GM11168 (cell line): ENCODE measurements around the gene PTPRF.

Experiments
- in situ Hi-C: fragments of 300-500 bp; cut with MboI; formaldehyde crosslinking; loops from one replicate; pipeline ENCODE4 v1.12.0; 2022; ENCODE audit warnings: low sequenced_read_pairs; ENCODE audit not compliant: unreplicated experiment

PTPRF gene

GRCh38 chr1:43549394-43549793 lies 18.7 kb downstream of the PTPRF start:
- in situ Hi-C loops, result loop anchor here (10.0 kb wide), 1 partner anchor 385 kb away; the partner anchor contains the start of gene ARTN

GRCh38 chr1:43549921-43550597 lies 19.4 kb downstream of the PTPRF start:
- in situ Hi-C loops, result loop anchor here (10.0 kb wide), 1 partner anchor 385 kb away; the partner anchor contains the start of gene ARTN

- in situ Hi-C loops, result no loop called here
Observed at GRCh38 chr1:43550598-43551246, 20.0 kb downstream of the PTPRF start.

GRCh38 chr1:43551396-43551888 lies 20.8 kb downstream of the PTPRF start:
- in situ Hi-C loops, result no loop called here

GRCh38 chr1:43552059-43552742 lies 21.5 kb downstream of the PTPRF start:
- in situ Hi-C loops, result no loop called here

- in situ Hi-C loops, result no loop called here
Observed at GRCh38 chr1:43552813-43553212, 22.1 kb downstream of the PTPRF start.

GRCh38 chr1:43554444-43554992 lies 23.8 kb downstream of the PTPRF start:
- in situ Hi-C loops, result no loop called here

GRCh38 chr1:43556782-43557181 lies 26.1 kb downstream of the PTPRF start:
- in situ Hi-C loops, result no loop called here

GRCh38 chr1:43557744-43558245 lies 27.1 kb downstream of the PTPRF start:
- in situ Hi-C loops, result no loop called here

GRCh38 chr1:43558346-43558841 lies 27.7 kb downstream of the PTPRF start:
- in situ Hi-C loops, result no loop called here

- in situ Hi-C loops, result no loop called here
Observed at GRCh38 chr1:43559714-43560113, 29.0 kb downstream of the PTPRF start.

GRCh38 chr1:43560286-43560685 lies 29.6 kb downstream of the PTPRF start:
- in situ Hi-C loops, result no loop called here

- in situ Hi-C loops, result no loop called here
Observed at GRCh38 chr1:43563876-43564539, 33.3 kb downstream of the PTPRF start.

- in situ Hi-C loops, result no loop called here
Observed at GRCh38 chr1:43564551-43565348, 34.1 kb downstream of the PTPRF start.

GRCh38 chr1:43565600-43566360 lies 35.1 kb downstream of the PTPRF start:
- in situ Hi-C loops, result no loop called here

GRCh38 chr1:43566382-43567044 lies 35.8 kb downstream of the PTPRF start:
- in situ Hi-C loops, result no loop called here

GRCh38 chr1:43569175-43569574 lies 38.5 kb downstream of the PTPRF start:
- in situ Hi-C loops, result no loop called here

- in situ Hi-C loops, result no loop called here
Observed at GRCh38 chr1:43570277-43570676, 39.6 kb downstream of the PTPRF start.
